Heart left ventricle (tissue), 16 donors: ENCODE measurements around the gene CD226. TPM values are rescaled to one million over a fixed set of nuclear protein-coding genes. Genes with fewer than 3 reads are reported as not detected.
A peak's percentile ranks its signal among the peaks of the same experiment; 100 is the strongest.

ENCODE experiments used
- ATAC-seq, 4 donors: fragments of 200-7000 bp; cut with Tn5 transposase; one replicate each; pipeline ENCODE4 v1.9.1; 2020 to 2022; ENCODE audit warnings: moderate library complexity in 4 of 4, mild to moderate bottlenecking in 3 of 4, moderate number of reproducible peaks in 1 of 4
- DNase-seq, 5 donors: peaks; one replicate each; pipeline ENCODE4 v3.0.0-alpha.2; 2020
- H3K27ac ChIP-seq, 12 donors: fragments of 200-600 bp; sonication (generic) in 4 of 12; one replicate each; pipeline versions ENCODE4 v1.5.0 to v1.8.0; 2016 to 2022; ENCODE audit warnings: mild to moderate bottlenecking in 2 of 12
- H3K27me3 ChIP-seq, 9 donors: fragments of 200-600 bp; sonication (generic) in 2 of 9; one replicate each; pipeline versions ENCODE4 v1.5.1 to v1.8.0; 2016 to 2022; ENCODE audit warnings: mild to moderate bottlenecking in 3 of 9
- H3K36me3 ChIP-seq, 9 donors: fragments of 200-600 bp; sonication (generic) in 2 of 9; one replicate each; pipeline versions ENCODE4 v1.5.0 to v1.8.0; 2018 to 2022; ENCODE audit warnings: mild to moderate bottlenecking in 2 of 9
- H3K4me1 ChIP-seq, 12 donors: fragments of 200-600 bp; sonication (generic) in 4 of 12; one replicate each; pipeline versions ENCODE4 v1.5.0 to v1.8.0; 2016 to 2022; ENCODE audit warnings: mild to moderate bottlenecking in 3 of 12
- H3K4me3 ChIP-seq, 12 donors: fragments of 200-600 bp; sonication (generic) in 4 of 12; one replicate each; pipeline versions ENCODE4 v1.5.0 to v1.8.0; 2017 to 2022; ENCODE audit warnings: mild to moderate bottlenecking in 9 of 12, moderate library complexity in 4 of 12
- H3K9me3 ChIP-seq, 12 donors: fragments of 200-600 bp; sonication (generic) in 4 of 12; one replicate each; pipeline versions ENCODE4 v1.5.0 to v1.8.0; 2016 to 2022; ENCODE audit warnings: mild to moderate bottlenecking in 1 of 12
- POLR2A ChIP-seq, 2 donors: fragments of 450-650 bp; IDR thresholded peaks; one replicate each; pipeline ENCODE4 v1.6.1; 2017; ENCODE audit warnings: antibody characterized with exemption in 2 of 2, mild to moderate bottlenecking in 2 of 2, moderate library complexity in 2 of 2
- WGBS, 4 donors: extraction: QIAGEN DNeasy Blood & Tissue Kit in 2 of 4; methylation state at CpG; one replicate each; pipeline versions ENCODE4 v1.1.5 to v1.1.7; 2013 to 2018; 5-methylcytosine and 5-hydroxymethylcytosine counted together
- intact Hi-C, 10 donors: fragments of 100-400 bp; cut with DNase I; formaldehyde crosslinking; loops; one replicate each; pipeline versions ENCODE4 v1.11.1 to v1.14.2; 2022
- polyA plus RNA-seq, 2 donors: library from polyadenylated mRNA; stranded (reverse); fragments of 200-250 nt; gene quantifications; one replicate each; pipeline ENCODE4 v1.2.3, GENCODE V29; 2013
- total RNA-seq, 9 donors: library from RNA; depleted of rRNA in 2 of 9; stranded (reverse); fragments of >200 nt in 2 of 9; fragmentation: NEBNext Ultra II Directional in 3 of 9; extraction: Animal tissue kit (Norgen Biotek cat#: 25700) in 3 of 9; gene quantifications; one replicate each; pipeline versions ENCODE4 v1.1.0 to v1.2.4, GENCODE V29; 2016 to 2023
- TF ChIP-seq, protein P1 (sequence below), 12 donors: fragments of 200-600 bp; sonication (generic) in 4 of 12; IDR thresholded peaks; one replicate each; pipeline versions ENCODE4 v1.5.0 to v1.8.0; 2018 to 2022; ENCODE audit warnings: antibody characterized with exemption in 12 of 12, mild to moderate bottlenecking in 5 of 12
- donor health status: ischemic (EF 13 %, LVEDD 7.1; RV severe dilation, severe dysfunction).
- donor health status: healthy with polysubstance abuse.
- donor health status: DM: no; HTN: yes; CAD: no.
- donor health status: DM: no; HTN: no; CAD: no.
- donor health status: ischemic (EF 25% LVEDD 6.9; RV normal size, moderate dysfunction).
- donor health status: ischemic (EF 25% LVEDD 5.7; RV mildly dilated, moderate dysfunction).
- donor health status: healthy.
- donor health status: DM: yes; HTN: yes; CAD: no.
- donor health status: ischemic (EF 35%, LVEDD 5.7; RV mildly dilated, moderate dysfunction).
- donor health status: nonischemic (EF 11% LVEDD 7.7; RV severe dilation, severe dysfunction).
- donor health status: DM: yes; HTN: yes; CAD: no.
- donor health status: PGD.
- donor health status: ischemic (EF 29% LVEDD 5.4; RV normal size, mild dysfunction).
- donor health status: nonischemic (EF 23%, LVEDD 6.1; RV moderate dilation, normal function).

The CD226 gene
- total and polyA plus RNA-seq, 11 donors, result 0.15 to 4.1 (median 1.1) TPM

DNA sequence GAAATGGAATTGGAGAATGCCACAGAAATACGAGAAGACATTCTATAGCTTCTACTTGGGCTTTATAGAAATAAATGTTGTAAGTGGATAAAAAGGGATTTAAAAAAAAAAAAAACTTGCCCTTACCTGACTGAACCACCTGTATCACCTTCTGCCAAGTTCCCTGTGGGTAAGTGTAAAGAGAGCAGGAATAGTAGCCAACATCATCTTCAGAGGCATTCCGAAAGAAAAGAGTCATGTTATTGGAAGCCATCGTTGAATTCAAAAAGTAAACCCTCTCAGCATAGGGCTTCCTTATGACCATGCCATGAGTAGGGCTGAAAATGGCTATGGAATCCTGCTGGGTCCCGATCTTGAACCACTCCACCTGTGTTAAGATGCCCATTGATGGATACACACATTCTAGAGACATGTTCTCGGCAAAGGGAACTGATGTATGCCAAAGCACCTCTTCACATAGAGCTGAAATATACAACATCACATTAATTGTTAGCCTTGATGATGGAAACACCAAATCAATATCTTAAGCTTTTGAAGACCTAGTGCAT is 991 bp downstream of the CD226 start:
- intact Hi-C loops, result loop anchor here in 1 of 10 donors (5.0 kb wide), 1 partner anchor 51 kb away; no protein-coding TSS in a partner anchor
- Histone ChIP-seq H3K9me3 (no peaks in the 10 kb centered on the region), H3K27me3 (no peaks in the 10 kb centered on the region), H3K4me3 (peak overlapping the region in 2 of 12 donors; percentile 5 to 39), H3K36me3 (no peaks in the 10 kb centered on the region), H3K4me1 (peaks cover 0 to 27% (median 9%) of the 10 kb centered on the region in 12 donors), H3K27ac (peak overlapping the region in 1 of 12 donors; percentile 78)
- TF ChIP-seq POLR2A (IDR thresholded peaks at IDR 0.05), result no peak
- TF ChIP-seq, protein P1, sequence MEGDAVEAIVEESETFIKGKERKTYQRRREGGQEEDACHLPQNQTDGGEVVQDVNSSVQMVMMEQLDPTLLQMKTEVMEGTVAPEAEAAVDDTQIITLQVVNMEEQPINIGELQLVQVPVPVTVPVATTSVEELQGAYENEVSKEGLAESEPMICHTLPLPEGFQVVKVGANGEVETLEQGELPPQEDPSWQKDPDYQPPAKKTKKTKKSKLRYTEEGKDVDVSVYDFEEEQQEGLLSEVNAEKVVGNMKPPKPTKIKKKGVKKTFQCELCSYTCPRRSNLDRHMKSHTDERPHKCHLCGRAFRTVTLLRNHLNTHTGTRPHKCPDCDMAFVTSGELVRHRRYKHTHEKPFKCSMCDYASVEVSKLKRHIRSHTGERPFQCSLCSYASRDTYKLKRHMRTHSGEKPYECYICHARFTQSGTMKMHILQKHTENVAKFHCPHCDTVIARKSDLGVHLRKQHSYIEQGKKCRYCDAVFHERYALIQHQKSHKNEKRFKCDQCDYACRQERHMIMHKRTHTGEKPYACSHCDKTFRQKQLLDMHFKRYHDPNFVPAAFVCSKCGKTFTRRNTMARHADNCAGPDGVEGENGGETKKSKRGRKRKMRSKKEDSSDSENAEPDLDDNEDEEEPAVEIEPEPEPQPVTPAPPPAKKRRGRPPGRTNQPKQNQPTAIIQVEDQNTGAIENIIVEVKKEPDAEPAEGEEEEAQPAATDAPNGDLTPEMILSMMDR (IDR thresholded peaks at IDR 0.05), result no peak
- ATAC-seq, result no peak
- DNase-seq, result no peak
- WGBS, 4 donors, result 95 to 97% (median 96%) methylated on average over 5 of the region's 5 CpGs

DNA sequence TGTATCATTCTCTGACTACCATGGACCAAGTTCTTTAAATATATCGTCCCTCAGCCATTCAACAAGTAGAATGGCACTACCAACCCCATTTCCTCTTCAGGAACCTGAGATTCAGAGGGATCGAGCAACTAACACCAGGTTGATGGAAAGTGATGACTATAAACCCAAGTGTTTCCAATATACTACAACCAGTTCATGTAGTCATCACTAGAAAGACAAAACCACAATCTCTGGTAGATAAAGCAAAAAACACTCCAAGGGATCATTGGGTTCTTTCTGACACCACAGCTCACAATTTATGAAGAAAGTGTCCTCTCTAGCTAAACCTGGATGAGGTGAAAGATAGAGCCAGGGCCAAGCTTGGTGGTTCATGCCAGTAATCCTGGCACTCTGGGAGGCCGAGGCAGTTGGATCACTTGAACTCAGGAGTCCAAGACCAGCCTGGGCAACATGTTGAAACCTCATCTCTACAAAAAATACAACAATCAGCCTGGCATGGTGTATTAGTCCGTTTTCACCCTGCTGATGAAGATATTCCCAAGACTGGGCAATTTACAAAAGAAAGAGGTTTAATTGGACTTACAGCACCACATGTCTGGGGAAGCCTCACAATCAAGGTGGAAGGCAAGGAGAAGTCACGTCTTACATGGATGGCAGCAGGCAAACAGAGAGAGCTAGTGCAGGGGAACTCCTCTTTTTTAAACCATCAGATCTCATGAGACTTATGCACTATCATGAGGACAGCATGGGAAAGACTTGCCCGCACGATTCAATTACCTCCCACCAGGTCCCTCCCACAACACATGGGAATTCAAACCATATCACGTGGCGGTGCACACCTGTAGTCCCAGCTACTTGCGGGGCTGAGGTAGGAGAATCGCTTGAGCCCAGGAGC is 2.2 kb downstream of the CD226 start:
- H3K27me3 ChIP-seq, result no peaks in the 10 kb centered on the region
- DNase-seq (no peak), ATAC-seq (no peak)
- WGBS, 4 donors, result 96 to 97% (median 97%) methylated on average over 9 to 11 of the region's 11 CpGs
- peaks cover 0 to 27% (median 9%) of the 10 kb centered on the region in 12 donors for H3K4me1 ChIP-seq
- H3K36me3 ChIP-seq, result no peaks in the 10 kb centered on the region
- H3K9me3 ChIP-seq, result no peaks in the 10 kb centered on the region
- intact Hi-C loops, result loop anchor here in 1 of 10 donors (5.0 kb wide), 1 partner anchor 52 kb away; no protein-coding TSS in a partner anchor
- peak overlapping the region in 1 of 12 donors; percentile 78 for H3K27ac ChIP-seq
- peak overlapping the region in 1 of 12 donors; percentile 39 for H3K4me3 ChIP-seq
- TF ChIP-seq, protein P1 (IDR thresholded peaks at IDR 0.05), result no peak
- TF ChIP-seq POLR2A (IDR thresholded peaks at IDR 0.05), result no peak

DNA sequence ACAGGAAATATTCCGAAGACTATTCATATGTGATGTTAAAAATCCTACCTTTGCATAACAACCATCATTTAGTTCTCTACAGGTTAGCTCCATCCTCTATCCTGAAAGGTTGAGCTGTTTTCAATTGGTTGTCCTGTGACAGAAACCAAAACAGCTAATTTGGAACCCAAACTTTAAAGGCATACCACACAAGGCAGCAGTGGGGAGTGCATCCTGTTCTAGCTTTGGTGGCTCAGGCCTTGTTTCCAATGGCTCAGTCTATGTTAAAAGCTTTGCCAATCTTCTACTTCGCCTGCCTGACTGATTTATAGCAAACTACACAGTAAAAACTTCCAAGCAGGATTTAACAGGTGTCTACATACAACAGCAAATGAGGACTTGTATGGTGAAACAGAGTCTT is 3.2 kb downstream of the CD226 start:
- Histone ChIP-seq H3K27ac (no peak overlapping the region), H3K27me3 (no peaks in the 10 kb centered on the region), H3K9me3 (no peaks in the 10 kb centered on the region), H3K4me1 (peaks cover 0 to 21% (median 9%) of the 10 kb centered on the region in 12 donors), H3K36me3 (no peaks in the 10 kb centered on the region), H3K4me3 (peak overlapping the region in 1 of 12 donors; percentile 39)
- intact Hi-C loops, result no loop called here
- whole genome bisulfite sequencing, 4 donors, result 94 to 98% (median 96%) methylated on average over 2 of the region's 2 CpGs
- TF ChIP-seq, protein P1 (IDR thresholded peaks at IDR 0.05), result no peak
- no peak for TF ChIP-seq POLR2A (IDR thresholded peaks at IDR 0.05)
- DNase-seq, result no peak
- ATAC-seq, result no peak

DNA sequence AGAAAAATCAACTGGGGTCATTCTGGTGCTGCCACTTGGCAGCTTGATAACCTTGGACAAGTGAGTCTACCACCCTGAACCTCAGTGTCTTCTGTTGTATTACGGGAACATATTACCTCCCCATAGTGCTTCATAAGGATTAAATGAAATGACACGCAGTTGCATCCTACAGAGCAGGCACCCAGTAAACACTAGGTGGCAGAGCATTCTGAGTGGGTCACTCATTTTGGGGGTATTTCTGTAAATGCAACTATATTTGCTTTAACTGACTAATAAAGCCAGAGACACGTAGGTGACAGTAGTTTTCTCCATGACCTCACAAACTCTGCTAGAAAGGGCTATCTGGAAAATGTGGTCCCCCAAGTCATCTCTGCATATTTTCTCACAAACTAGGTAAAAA is 4.7 kb downstream of the CD226 start:
- TF ChIP-seq POLR2A (IDR thresholded peaks at IDR 0.05), result no peak
- ATAC-seq, result no peak
- 94 to 99% (median 98%) methylated on average over 3 of the region's 3 CpGs for WGBS, 4 donors
- intact Hi-C loops, result no loop called here
- Histone ChIP-seq H3K27ac (no peak overlapping the region), H3K4me3 (no peak overlapping the region), H3K36me3 (no peaks in the 10 kb centered on the region), H3K27me3 (no peaks in the 10 kb centered on the region), H3K4me1 (peaks cover 0 to 9% (median 0%) of the 10 kb centered on the region in 12 donors), H3K9me3 (no peaks in the 10 kb centered on the region)
- no peak for DNase-seq
